Mononuclear cell (primary cell): ENCODE results near the gene P2RY11. TPM values are rescaled to one million over a fixed set of nuclear protein-coding genes. Genes with fewer than 3 reads are reported as not detected.

ENCODE experiments used
- H3K27me3 ChIP-seq: 2 replicates; pipeline ENCODE4 v1.6.0; 2011; ENCODE audit warnings: low read length, control low read depth; ENCODE audit not compliant: insufficient read depth
- H3K4me1 ChIP-seq: 2 replicates; pipeline ENCODE4 v1.5.1; 2011; ENCODE audit warnings: mild to moderate bottlenecking, low read length, control low read depth; ENCODE audit not compliant: insufficient read depth
- H3K4me3 ChIP-seq: 2 replicates; pipeline ENCODE4 v1.5.1; 2011; ENCODE audit warnings: mild to moderate bottlenecking, low read length, moderate library complexity
- H3K9me3 ChIP-seq: 2 replicates; pipeline ENCODE4 v1.5.1; 2011; ENCODE audit warnings: low read depth, mild to moderate bottlenecking, control low read depth, low read length
- total RNA-seq: library from RNA; depleted of rRNA; stranded (reverse); fragments of >200 nt; gene quantifications from one replicate; pipeline ENCODE4 v1.2.3, GENCODE V29; 2012

The P2RY11 gene
- total RNA-seq, 1 donor = 8.3 TPM

DNA sequence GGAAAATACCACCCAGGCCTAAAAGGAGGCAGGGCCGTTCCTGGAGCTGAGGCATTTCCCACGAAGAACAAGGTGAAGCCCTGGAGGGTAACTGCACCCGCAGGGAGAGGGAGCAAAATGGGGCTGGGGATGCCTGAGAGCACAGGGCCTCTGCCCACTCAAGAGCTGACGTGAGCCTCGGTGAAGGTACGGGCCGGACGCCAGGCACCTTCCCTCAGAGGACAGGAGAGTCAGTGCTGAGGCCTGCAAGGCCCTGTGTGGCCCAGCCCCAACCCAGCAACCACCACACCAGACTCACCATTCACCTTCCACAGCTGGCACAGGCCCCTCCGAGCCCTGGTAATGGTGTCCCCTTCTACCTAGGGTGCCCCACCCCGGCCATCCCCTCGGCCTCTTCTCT lies 47.0 kb downstream of the P2RY11 start:
- Histone ChIP-seq H3K9me3 (no peaks in the 10 kb centered on the region), H3K4me3 (no peak overlapping the region), H3K27me3 (no peaks in the 10 kb centered on the region)

DNA sequence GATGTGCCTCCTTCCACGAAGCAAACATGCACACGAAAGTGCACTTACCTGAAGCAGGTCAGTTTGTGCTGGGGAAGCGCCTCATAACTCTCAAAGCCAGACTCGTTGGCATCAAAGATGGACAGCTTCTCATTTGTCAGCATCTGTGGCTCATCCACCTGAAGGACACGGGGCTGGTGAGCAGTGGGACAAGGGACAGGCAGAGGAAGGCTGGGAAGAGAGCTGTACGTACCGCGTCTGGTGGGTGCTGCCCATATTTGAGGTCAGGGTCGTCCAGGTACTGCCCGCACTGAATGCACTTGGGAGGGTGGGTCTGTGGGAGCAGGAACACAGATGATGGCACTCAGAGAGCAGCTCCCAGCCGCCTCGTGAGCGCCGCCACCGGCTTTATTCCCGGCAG lies 48.1 kb downstream of the P2RY11 start:
- Histone ChIP-seq H3K27me3 (no peaks in the 10 kb centered on the region), H3K9me3 (no peaks in the 10 kb centered on the region), H3K4me3 (no peak overlapping the region), H3K4me1 (no peaks in the 10 kb centered on the region)

More for the DNA sequence above, 47.0 kb downstream of the P2RY11 start:
- no peaks in the 10 kb centered on the region for H3K4me1 ChIP-seq

DNA sequence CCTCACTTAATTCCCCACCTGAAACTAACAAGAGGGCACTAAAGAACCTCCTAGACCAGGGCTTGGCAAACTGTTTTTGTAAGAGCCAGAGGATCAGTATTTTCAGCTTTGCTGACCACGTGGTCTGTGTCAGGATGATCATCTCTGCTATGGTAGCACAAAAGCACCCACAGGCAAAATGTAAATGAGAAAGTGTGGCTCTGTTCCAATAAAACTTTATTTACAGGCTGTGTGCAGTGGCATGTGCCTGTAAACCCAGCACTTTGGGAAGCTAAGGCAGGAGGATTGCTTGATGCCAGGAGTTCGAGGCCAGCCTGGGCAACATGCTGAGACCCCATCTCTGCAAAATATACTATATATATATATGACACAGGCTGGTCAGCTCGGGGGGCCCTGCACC lies 52.0 kb downstream of the P2RY11 start:
- Histone ChIP-seq H3K4me3 (no peak overlapping the region), H3K27me3 (no peaks in the 10 kb centered on the region), H3K9me3 (no peaks in the 10 kb centered on the region), H3K4me1 (no peaks in the 10 kb centered on the region)

Other genes with a start within 250 kb of the P2RY11 start
- 1.3 TPM for gene OLFM2, start 175.2 kb upstream of the P2RY11 start, total RNA-seq
- gene COL5A3, start 101.2 kb upstream of the P2RY11 start, total RNA-seq = 1.0 TPM
- 0.10 TPM for gene RDH8, start 98.2 kb upstream of the P2RY11 start, total RNA-seq
- 28.0 TPM for gene SHFL, start 25.4 kb upstream of the P2RY11 start, total RNA-seq
- 0.63 TPM for gene ANGPTL6, start 9.0 kb upstream of the P2RY11 start, total RNA-seq
- gene PPAN, start 5.3 kb upstream of the P2RY11 start, total RNA-seq = 31.6 TPM
- 286 TPM for gene EIF3G, start 8.2 kb downstream of the P2RY11 start, total RNA-seq
- 53.0 TPM for gene DNMT1, start 83.3 kb downstream of the P2RY11 start, total RNA-seq
- 5.6 TPM for gene S1PR2, start 119.6 kb downstream of the P2RY11 start, total RNA-seq
- 14.9 TPM for gene MRPL4, start 140.5 kb downstream of the P2RY11 start, total RNA-seq
- gene ICAM1, start 159.4 kb downstream of the P2RY11 start, total RNA-seq = 170 TPM
- gene ICAM4, start 175.3 kb downstream of the P2RY11 start, total RNA-seq = 7.9 TPM
- gene ICAM5, start 178.3 kb downstream of the P2RY11 start, total RNA-seq = 0.42 TPM
- gene ZGLP1, start 198.1 kb downstream of the P2RY11 start, total RNA-seq = 1.6 TPM
- 1.5 TPM for gene FDX2, start 204.3 kb downstream of the P2RY11 start, total RNA-seq
- 9.6 TPM for gene RAVER1, start 221.8 kb downstream of the P2RY11 start, total RNA-seq
- gene ICAM3, start 227.9 kb downstream of the P2RY11 start, total RNA-seq = 151 TPM